HG03196 (cell line): ENCODE results near the gene FALEC.

Source experiments
- ATAC-seq: cut with Tn5 transposase; IDR thresholded peaks from one replicate; pipeline ENCODE4 v1.9.1; 2021; ENCODE audit not compliant: unreplicated experiment

Gene FALEC

DNA sequence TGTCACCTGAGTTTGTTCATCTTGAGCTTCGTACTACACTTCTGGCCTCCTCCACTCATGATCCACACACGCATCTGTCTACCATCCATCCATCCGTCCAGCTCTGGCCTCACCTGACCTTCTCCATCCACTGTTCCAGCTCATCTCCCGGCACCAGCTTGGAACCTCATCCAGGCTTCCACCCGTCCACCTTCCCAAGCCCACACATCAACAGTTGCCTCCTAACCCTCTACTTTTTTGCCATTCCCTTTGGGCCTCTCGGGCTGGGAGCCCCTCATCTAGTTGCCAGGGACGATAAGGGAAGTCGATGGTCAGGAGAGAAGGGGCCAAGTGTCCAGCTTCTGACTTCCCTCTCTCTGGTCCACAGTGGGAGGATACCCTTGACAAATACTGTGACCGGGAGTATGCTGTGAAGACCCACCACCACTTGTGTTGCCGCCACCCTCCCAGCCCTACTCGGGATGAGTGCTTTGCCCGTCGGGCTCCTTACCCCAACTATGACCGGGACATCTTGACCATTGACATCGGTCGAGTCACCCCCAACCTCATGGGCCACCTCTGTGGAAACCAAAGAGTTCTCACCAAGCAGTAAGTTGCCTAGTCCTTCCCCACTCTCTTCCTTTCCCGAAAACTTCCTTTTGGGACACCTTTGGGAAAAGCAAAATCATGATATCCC lies 3.4 kb upstream of the FALEC start:
- ATAC-seq: no peak

DNA sequence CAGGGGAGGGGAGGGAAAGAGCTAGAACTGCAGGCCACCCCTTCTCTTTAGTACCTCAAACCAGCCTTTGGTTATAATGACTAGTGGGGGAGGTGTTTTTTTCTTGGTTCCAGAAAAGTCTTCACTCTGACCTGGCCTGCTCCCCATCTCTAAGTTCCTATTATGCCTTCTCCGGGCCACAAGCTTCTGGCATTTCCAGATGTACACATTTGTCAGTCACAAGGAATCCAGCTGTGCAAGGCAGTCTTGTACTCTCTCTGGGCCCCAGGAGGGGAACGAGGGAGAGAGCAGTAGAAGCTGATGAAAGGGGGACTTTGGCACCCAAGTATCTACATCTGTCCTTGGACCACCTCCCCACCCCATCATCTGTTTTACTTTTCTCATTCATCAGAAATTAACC lies 2.7 kb upstream of the FALEC start:
- no peak for ATAC-seq

DNA sequence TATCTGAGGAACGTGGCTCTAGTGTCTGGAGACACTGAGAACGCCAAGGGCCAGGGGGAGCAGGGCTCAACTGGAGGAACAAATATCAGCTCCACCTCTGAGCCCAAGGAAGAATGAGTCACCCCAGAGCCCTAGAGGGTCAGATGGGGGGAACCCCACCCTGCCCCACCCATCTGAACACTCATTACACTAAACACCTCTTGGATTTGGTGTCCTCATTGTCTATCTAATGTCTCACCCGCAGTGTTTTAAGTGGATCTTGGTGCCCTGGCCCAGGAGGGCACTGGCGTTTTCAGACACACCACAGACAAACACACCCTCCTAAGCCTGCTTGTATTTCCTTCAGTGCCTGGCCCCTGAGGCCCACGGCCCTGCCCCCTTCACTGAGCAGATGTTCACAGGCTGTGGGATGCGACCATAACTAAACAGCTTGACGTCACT lies 2.2 kb upstream of the FALEC start:
- ATAC-seq: no peak

DNA sequence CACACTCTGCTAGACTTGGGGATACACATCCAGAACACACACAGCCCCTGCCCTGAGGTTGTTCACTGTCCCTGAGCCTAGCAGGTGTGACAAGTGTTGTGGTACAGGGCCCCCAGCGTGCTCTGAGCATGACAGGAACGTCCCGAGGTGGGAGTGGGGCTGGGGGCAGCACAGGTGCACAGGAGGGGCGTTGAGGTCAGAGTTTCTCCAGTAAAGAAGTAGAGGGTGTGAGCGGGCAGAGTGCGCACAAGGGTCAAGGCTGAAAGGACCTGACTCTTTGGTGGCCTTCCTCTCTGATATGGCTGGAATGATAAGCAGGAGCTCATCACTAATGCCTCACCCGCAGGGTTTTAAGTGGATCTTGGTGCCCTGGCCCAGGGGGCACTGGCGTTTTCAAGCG lies 1.3 kb upstream of the FALEC start:
- ATAC-seq: no peak

DNA sequence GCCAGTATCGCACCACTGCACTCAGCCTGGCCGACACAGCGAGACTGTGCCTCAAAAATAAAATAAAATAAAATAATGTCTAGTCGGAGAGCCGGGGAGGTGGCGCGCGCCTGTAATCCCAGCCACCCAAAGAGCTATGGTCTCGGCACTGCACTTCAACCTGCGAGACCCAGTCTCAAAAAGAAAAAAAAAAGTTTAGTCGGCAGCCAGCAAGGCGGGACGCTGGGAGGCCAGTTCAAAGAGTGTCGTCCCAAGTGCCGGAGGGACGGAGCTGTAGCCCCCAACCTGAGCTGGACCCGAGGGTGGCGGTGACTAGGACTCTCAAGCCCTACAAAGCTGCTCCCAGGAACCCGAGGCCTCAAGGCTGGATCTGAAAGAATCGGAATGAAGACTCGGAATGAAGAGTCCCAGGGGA lies 632 bp upstream of the FALEC start:
- peak; percentile 1 for ATAC-seq

DNA sequence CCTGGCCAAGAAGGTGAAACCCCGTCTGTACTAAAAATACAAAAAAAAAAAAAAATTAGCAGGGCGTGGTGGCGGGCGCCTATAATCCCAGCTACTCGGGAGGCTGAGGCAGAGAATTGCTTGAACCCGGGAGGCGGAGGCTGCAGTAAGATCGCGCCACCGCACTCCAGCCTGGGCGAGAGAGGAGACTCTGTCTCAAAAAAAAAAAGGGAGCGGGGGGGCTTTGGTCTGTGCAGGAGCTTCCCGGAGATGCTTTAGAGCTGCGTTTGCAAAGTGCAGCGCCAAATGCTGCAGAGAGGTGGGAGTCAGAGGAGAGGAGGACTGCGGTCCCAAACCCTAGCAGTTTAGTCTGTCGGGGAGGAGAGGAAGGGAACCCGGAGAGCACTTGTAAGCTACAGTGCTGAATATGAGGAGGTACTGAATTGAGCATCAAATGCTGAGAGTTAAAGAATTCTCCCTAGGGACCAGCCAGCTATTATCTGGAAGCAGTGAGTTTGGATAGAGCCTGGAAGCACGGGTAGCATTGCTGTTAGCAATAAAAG lies 569 bp downstream of the FALEC start:
- ATAC-seq: no peak

DNA sequence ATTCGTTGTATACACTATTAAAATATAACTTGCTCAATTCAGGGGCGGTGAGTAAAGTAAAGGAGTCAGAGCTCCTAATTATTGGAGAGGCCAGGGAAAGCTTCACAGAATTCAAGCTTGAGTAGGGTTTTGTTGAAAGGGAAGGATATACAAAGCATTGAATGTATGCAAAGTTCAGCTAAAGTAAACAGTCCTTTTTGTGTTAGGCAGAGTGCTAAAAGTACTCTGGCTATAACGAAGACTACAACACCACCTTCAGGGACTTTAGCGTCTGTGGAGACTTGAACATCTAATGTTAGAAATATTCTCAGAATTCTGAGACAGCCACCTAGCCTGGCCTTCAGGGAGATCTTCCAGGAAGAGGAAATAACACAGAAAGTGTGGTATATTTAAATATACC lies 1.1 kb downstream of the FALEC start:
- no peak for ATAC-seq

DNA sequence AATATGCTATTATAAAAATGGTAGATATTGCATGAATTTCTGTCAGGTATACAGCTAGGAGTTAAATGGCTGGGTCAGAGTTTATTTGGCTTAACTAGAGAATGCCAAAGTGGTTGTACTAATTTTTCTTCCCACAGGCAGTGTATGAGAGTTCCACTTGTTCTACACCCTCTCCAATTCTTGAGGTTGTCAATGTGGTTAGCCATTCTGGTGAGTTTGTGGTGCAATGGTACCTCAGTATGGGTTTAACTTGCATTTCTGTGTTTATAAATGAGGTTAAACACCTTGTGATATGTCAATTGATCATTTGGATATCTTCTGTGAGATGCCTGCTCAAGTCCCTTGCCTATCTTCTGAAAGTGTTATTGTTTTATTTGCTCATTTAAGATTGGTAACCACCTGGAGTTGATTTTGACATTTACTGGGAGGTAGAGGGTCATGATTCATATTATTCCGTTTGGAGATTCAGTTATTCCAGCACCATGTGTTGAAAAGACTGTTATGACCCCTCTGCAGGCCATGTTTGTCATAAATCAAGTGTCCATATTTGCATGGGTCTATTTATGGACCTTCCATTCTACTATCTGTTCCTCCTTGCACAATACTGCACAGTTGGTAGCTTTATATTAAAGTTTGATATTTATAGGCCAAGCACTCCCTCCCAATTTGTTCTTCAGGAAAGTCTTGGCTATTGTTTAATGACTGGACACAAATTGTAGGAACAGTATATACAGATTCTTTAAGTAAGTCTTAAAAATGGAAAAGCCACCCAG lies 5.8 kb downstream of the FALEC start:
- ATAC-seq: no peak

DNA sequence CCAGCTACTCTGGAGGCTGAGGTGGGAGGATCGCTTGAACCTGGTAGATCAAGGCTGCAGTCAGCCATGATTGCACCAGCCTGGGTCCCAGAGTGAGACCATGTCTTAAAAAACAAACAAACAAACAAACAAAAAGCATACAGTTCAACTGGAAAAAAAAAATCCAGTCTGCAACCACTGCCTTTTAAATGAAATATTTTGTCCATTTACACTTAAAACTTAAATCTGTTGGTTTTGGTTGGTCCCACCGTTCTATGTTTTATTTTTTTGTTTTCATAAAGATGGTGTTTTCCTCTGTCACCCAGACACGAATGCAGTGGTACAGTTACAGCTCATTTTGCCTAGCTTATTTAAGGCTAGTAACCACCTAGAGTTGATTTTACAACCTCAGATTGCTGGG lies 9.8 kb downstream of the FALEC start:
- ATAC-seq: no peak

DNA sequence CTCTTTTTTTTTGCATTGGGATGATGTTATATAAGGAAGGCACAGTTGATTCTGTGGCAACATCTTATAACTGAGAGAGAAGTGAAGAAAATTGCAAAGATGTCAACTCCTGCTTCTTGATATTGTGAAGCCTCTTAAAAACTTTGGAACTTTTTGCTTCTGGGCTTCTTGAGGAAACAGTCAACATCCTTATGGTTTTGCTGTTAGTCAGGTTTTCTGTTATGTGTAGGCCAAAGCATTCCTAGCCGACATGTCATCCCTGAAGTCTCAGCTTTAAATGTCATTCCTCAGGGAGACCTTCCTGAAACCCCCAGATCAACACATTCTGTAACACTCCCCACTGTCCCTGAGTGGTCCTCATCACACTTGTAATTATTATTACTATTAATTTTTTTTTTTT lies 12.6 kb downstream of the FALEC start:
- ATAC-seq: no peak

DNA sequence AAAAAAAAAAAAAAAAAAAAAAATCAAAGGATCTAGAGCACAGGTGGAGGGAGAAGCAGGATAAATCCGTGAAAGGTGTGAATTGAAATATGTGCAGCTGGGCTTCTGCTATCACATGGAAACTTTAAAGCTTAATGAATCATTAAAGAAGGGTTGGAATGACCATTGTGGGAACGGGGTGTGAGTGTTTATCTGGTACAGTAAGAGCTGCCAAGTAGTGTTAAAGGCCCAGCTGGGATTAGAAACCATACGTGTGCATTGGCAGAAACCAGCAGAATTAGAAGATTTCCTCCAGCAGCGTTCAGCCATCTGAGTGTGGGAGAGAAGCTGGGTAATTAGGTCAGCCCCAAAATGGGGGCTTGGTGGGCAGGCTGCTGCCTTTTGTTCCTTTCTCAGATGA lies 13.5 kb downstream of the FALEC start:
- no peak for ATAC-seq

DNA sequence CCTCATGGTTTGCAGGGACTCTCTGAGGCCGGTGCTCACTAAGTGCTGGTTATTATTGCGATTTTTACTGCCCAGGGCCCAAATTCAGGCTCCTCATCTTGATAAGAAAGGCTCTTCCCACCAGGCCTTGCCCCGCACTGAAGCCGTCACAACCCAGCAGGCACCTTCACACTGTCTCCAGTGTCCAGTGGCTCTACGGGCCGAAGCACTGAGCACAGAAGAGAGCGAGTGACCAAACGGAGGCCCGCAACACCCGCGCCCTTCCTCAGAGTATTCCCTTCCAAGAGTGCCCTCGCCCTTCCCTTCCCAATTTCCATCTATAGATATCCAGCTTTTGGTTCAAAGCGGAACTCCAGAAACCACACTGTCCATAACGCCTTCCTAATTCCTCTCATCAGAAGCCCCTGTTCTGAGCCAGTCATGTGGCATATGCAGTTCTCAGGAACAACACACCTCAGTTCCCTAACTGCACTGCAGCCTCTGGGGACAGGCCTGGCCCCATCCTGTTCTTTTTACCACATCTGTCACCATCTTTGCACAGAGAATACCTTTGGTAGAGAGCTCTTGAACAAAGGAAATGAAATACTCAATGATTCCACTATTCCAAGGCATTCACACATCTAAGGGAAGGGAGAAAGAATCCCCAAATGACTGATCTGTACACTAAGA lies 15.1 kb downstream of the FALEC start:
- ATAC-seq: no peak

DNA sequence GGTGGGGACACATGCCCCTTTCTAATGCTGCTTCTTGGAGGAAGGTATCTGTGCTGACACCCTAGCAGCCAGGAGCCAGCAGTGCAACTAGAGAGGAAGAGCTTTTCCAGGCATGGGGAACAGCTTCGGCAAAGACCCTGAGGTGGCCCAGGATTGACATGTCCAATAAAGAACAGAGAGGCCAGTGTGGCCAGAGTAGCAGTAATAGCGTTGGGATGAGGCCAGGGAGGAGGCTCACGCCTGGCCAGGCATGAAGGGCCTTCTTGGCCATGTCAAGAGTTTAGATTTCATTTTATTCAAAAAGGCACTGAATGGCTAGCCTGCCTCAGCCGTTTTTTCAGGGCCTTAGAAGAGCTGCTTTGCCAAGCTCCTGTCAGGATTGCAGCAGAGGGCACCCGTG lies 17.3 kb downstream of the FALEC start:
- ATAC-seq: no peak

DNA sequence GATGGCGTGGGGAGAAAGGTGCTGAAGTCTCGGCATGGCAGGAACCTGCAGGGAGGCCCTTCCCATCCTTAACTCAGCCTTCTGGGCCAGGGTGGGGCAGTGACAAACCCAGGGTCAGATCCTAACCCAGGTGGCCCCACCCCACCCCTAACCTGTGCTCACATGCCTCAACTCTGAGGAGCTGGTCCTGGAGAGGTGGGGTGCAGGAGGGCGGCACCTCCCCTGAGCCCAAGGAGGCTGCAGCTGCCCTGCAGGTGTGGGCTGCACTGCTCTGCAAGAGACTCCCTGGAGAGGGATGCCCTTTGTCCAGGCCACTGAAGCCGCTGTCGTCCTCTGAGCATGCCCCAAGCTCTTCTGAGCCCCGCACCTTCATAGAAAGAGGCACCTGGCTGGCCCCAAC lies 18.4 kb downstream of the FALEC start:
- ATAC-seq: no peak

DNA sequence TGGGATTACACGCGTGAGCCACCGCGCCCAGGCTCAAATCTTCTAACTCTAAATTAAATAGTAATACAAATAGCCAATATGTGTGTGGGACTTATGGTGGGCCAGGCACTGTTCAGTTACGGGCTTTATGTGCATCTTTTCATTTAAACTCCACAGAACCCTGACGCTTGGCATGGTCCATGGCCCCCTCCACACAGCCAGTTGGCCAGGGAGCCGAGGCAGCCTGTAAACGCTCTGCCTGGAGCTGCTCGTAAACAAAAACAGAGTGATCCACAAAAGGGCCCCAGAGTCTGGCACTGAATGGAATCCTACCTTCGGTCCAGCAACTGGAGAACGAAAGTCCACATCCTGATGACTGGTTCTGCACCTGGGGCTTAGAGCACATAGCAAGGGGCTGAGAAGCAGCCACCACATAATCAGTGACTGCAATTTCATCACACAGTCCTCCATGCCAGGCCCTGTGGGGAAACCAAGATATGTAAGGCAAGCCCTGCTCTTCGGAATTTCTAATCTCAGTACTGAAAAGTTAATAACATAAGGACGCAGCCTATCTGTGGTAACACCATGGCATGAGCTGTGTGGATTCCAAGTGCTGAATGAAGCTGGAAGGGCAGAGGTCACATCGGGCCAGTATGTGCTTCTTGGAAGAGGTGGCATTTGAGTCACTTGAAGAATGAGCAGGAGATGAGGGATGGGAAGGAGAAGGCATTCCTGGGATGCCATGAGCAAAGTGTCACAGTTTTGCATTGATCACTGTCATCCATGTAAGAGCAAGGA lies 20.1 kb downstream of the FALEC start:
- no peak for ATAC-seq

DNA sequence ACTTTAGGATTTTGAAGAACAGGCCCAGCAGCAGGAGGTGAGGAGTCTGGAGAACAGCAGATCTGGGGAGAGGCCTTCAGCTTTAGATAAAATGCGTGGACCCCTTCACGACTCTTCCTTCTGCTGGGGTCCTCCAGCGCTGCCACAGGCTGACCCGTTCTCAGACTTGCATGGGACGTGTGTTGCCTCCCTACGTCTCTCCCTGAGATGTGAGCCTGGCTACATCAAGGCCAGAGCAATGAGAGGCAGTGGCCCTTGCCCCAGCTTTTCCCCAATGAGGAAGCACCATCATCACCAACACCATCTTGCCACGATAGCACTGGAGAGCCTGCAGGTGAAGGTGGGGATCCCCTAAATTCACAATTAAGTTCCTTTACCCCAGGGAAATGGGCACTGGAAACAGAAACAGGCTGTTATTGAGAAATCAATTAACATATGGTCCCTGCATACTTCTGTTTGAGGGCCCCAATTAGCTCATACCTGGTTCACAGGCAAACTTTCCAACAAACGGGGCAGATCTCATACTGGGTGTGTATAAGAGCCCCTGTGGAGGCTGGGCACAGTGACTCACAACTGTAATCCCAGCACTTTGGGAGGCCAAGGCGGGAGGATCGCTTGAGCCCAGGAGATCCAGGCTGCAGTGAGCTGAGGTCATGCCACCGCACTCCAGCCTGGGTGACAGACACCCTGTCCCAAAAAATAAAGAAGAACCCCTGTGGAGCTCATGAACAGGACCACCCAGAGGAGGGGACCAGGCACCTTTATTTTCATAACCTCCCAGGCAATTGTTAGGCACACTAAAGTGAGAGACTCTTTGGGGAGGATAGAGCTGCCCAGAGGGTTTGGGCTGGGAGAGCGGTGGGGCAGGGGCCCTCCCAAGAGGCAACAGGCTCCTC lies 21.5 kb downstream of the FALEC start:
- no peak for ATAC-seq

DNA sequence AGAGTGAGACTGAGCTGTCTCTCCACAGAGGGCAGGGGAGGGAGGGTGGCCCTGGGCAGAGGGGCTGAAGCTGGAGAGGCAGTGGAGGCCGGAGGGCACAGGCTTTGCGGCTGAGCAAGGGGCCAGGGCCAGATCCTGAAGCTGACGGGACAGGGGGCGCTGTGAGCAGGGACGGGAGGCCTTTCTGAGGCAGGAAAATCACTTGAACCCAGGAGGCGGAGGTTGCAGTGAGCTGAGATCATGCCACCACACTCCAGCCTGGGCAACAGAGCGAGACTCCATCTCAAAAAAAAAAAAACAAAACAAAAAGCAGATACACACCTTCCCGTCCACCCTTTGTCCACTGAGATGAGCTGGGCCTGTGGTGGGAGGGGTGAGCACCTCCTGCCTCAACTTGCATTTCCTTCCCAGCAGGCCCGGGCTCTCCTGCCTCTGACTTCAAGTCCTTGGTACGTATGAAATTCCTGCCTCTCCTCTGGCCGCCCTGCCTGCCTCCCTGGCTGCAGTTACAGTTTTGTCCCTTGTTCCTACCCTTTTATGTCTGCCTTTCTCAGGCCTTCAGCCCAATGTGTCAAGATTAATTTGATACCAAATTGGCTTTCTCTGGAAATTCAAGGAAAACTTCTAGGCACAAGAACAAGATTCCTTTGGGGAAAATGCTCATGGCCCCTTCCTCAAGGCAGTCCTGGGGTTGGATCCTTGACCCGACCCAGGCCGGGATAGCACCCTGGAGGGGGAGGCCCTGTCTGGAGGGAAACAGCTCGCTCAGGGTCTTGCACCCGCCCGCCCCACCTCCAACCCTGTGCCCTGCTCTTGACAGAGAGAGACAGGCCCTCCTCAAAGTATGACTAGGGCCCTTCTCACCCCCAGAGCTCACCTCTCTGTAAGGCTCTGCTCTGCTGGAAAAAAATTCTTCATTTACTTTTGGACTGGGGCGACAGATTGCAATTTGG lies 22.5 kb downstream of the FALEC start:
- ATAC-seq: no peak

DNA sequence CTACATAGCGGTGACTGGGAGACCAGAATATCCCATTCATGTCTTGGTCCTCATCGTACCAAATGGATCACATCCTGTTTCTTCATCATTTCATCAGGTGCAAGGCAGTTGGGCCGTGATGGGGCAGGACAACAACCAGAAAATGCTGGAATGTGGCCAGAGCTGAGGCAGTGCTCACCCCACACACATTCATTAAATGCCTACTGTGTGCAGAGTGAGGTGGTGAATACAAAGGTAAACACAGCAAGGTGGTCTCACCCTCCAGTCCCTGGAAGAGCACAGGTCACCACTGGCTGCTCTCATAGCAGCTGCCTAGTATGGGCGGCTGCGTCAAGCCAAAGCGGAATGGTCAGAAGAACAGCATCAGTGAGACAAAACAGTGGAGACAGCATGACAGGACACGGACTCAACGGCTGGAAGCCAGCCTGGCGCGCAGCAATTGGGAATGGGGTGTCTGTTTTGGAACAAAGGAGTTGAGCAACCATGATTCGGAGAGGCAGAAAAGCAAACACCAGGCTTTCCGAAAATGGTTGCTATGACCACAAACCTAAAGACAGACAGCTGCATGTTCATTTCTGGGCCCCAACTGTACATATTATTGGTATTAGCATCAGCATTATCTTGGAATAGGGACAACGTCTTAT lies 28.1 kb downstream of the FALEC start:
- ATAC-seq: no peak

DNA sequence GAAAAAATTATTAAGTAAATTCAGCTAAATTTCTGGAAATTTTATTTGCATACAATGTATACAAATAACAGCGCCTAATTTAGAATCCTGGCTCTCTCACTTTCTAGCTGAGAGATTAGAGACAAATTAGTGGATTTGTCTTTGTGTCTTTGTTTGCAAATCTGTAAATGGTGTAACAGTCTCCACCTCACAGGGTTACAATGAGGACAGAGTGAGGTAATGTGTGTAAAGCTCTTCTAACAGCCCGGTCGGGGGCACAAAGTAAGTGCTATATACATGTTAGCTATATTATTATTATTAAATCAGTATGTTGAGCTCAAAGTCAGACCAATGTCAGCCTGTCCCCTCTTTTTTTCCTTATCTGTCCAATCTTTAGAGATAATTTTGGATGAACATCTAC lies 28.7 kb downstream of the FALEC start:
- ATAC-seq: no peak
